H1 (cell line): ENCODE results near the gene SH2B3. TPM values are rescaled to one million over a fixed set of nuclear protein-coding genes. Genes with fewer than 3 reads are reported as not detected.

Source experiments
- CTCF ChIA-PET: fragments of 300-600 bp; sonication (Branson Sonifier 250); formaldehyde crosslinking; loops from one replicate; lab custom pipeline; 2021; ENCODE audit not compliant: partially characterized antibody; lab: Charles Lee
- POLR2A ChIA-PET: fragments of 300-600 bp; sonication (Branson Sonifier 250); formaldehyde crosslinking; loops from one replicate; lab custom pipeline; 2021; ENCODE audit warnings: inconsistent platforms; ENCODE audit not compliant: partially characterized antibody; lab: Charles Lee
- DNase-seq, 2 experiments: peaks; one replicate each; pipeline versions ENCODE4 v3.0.0 to v3.0.0-alpha.2; 2010 to 2022; ENCODE audit warnings: low spot score in 2 of 2, low read depth in 1 of 2, mixed read lengths in 1 of 2
- FAIRE-seq: peaks from 2 replicates; lab custom pipeline; 2011; peaks lifted over from hg19 to GRCh38; lab: Jason Lieb, UNC
- H2AFZ ChIP-seq: 2 replicates; pipeline ENCODE4 v1.8.1; 2012; ENCODE audit warnings: low read length, inconsistent platforms
- H2AK5ac ChIP-seq: 2 replicates; pipeline ENCODE4 v1.6.1; 2013; ENCODE audit warnings: low read depth, low read length
- H2BK120ac ChIP-seq: replicated peaks from 2 replicates; pipeline ENCODE3; 2013; ENCODE audit warnings: low read depth, low read length, inconsistent platforms
- H2BK12ac ChIP-seq: 2 replicates; pipeline ENCODE4 v1.6.1; 2013; ENCODE audit warnings: low read depth, low read length
- H2BK15ac ChIP-seq: 2 replicates; pipeline ENCODE4 v1.6.1; 2013; ENCODE audit warnings: low read length
- H2BK20ac ChIP-seq: 2 replicates; pipeline ENCODE4 v1.6.1; 2013; ENCODE audit warnings: low read length
- H2BK5ac ChIP-seq: 2 replicates; pipeline ENCODE4 v1.6.1; 2013; ENCODE audit warnings: low read depth, low read length
- H3K14ac ChIP-seq: 2 replicates; pipeline ENCODE4 v1.6.1; 2013; ENCODE audit warnings: inconsistent platforms; ENCODE audit not compliant: insufficient read length
- H3K18ac ChIP-seq: 2 replicates; pipeline ENCODE4 v1.6.1; 2013; ENCODE audit warnings: low read length; ENCODE audit errors: extremely low read depth
- H3K23ac ChIP-seq: 2 replicates; pipeline ENCODE4 v1.6.1; 2013; ENCODE audit warnings: inconsistent platforms; ENCODE audit not compliant: insufficient read length
- H3K23me2 ChIP-seq: 2 replicates; pipeline ENCODE4 v1.6.1; 2013; ENCODE audit warnings: low read depth, low read length
- H3K27ac ChIP-seq: 2 replicates; pipeline ENCODE4 v1.6.1; 2011; ENCODE audit warnings: low read depth, low read length, inconsistent platforms
- H3K27me3 ChIP-seq, 4 experiments: replicated peaks in 1 of 4; 1 replicate in 1 of 4; 2 replicates in 3 of 4; pipeline versions ENCODE4 v1.6.1 to v1.8.1; 2011 to 2013; ENCODE audit warnings: low read length in 3 of 4, mild to moderate bottlenecking in 3 of 4, inconsistent platforms in 2 of 4, mixed read lengths in 2 of 4, moderate library complexity in 1 of 4; ENCODE audit not compliant: control insufficient read depth in 3 of 4, insufficient read depth in 3 of 4; ENCODE audit errors: extremely low read depth in 1 of 4
- H3K36me3 ChIP-seq, 4 experiments: 2 replicates each; pipeline versions ENCODE4 v1.6.1 to v1.8.1; 2011 to 2013; ENCODE audit warnings: mild to moderate bottlenecking in 4 of 4, low read length in 3 of 4, moderate library complexity in 2 of 4, control low read depth in 1 of 4, inconsistent platforms in 1 of 4; ENCODE audit not compliant: insufficient read depth in 4 of 4, control insufficient read depth in 2 of 4
- H3K4ac ChIP-seq: replicated peaks from 2 replicates; pipeline ENCODE3; 2013; ENCODE audit warnings: low read length, low read depth, mixed read lengths, inconsistent platforms; ENCODE audit not compliant: insufficient read length
- H3K4me1 ChIP-seq, 4 experiments: replicated peaks in 1 of 4; 1 replicate in 1 of 4; 2 replicates in 3 of 4; pipeline versions ENCODE4 v1.6.1 to v1.8.1; 2011 to 2013; ENCODE audit warnings: low read length in 3 of 4, inconsistent platforms in 2 of 4, mixed read lengths in 1 of 4; ENCODE audit not compliant: insufficient read depth in 4 of 4, control insufficient read depth in 3 of 4
- H3K4me2 ChIP-seq, 2 experiments: 2 replicates each; pipeline versions ENCODE4 v1.6.1 to v1.8.1; 2011 to 2013; ENCODE audit warnings: low read depth in 2 of 2, low read length in 2 of 2, control low read depth in 1 of 2, inconsistent platforms in 1 of 2, mild to moderate bottlenecking in 1 of 2; ENCODE audit not compliant: insufficient read depth in 1 of 2
- H3K4me3 ChIP-seq, 4 experiments: fragments of 200-600, 300-600 bp in 1 of 4; sonication (generic), shearing (Covaris generic), sonication (Bioruptor Twin) in 1 of 4; 2 replicates each; pipeline versions ENCODE4 v1.5.1 to v1.8.1; 2011 to 2016; ENCODE audit warnings: low read length in 4 of 4, low read depth in 3 of 4, control low read depth in 2 of 4, inconsistent platforms in 2 of 4, mild to moderate bottlenecking in 2 of 4, mixed read lengths in 1 of 4, moderate library complexity in 1 of 4; ENCODE audit not compliant: insufficient read depth in 2 of 4; ENCODE audit errors: extremely low read depth in 1 of 4
- H3K56ac ChIP-seq: replicated peaks from 2 replicates; pipeline ENCODE3; 2013; ENCODE audit warnings: low read depth, mild to moderate bottlenecking, mixed read lengths, low read length, inconsistent platforms; ENCODE audit not compliant: insufficient read length
- H3K79me1 ChIP-seq: 2 replicates; pipeline ENCODE4 v1.6.1; 2013; ENCODE audit warnings: low read depth, low read length, control low read depth
- H3K79me2 ChIP-seq, 2 experiments: 2 replicates each; pipeline versions ENCODE4 v1.6.1 to v1.8.1; 2012 to 2013; ENCODE audit warnings: low read length in 2 of 2, mild to moderate bottlenecking in 2 of 2, inconsistent platforms in 1 of 2; ENCODE audit not compliant: insufficient read depth in 2 of 2, control insufficient read depth in 1 of 2
- H3K9ac ChIP-seq, 4 experiments: replicated peaks in 1 of 4; 1 replicate in 1 of 4; 2 replicates in 3 of 4; pipeline versions ENCODE4 v1.6.1 to v1.8.1; 2011 to 2013; ENCODE audit warnings: low read depth in 3 of 4, low read length in 3 of 4, control low read depth in 2 of 4, mild to moderate bottlenecking in 2 of 4, moderate library complexity in 2 of 4, inconsistent platforms in 1 of 4; ENCODE audit errors: extremely low read depth in 1 of 4
- H3K9me3 ChIP-seq, 2 experiments: 2 replicates each; pipeline versions ENCODE4 v1.6.1 to v1.8.1; 2012 to 2013; ENCODE audit warnings: mild to moderate bottlenecking in 2 of 2, moderate library complexity in 2 of 2, control low read depth in 1 of 2, inconsistent platforms in 1 of 2, low read depth in 1 of 2, low read length in 1 of 2, mixed read lengths in 1 of 2; ENCODE audit not compliant: insufficient read depth in 2 of 2
- H4K20me1 ChIP-seq, 2 experiments: replicated peaks in 1 of 2; 2 replicates each; pipeline versions ENCODE3 to v1.8.1; 2011 to 2013; ENCODE audit warnings: inconsistent platforms in 2 of 2, low read length in 2 of 2, mild to moderate bottlenecking in 1 of 2; ENCODE audit not compliant: insufficient read depth in 2 of 2, control insufficient read depth in 1 of 2
- H4K5ac ChIP-seq: 2 replicates; pipeline ENCODE4 v1.6.1; 2013; ENCODE audit warnings: low read length, low read depth, mixed read lengths, inconsistent platforms; ENCODE audit not compliant: insufficient read length
- H4K8ac ChIP-seq: 2 replicates; pipeline ENCODE4 v1.8.0; 2013; ENCODE audit warnings: mild to moderate bottlenecking, moderate library complexity, low read length, inconsistent platforms; ENCODE audit not compliant: insufficient read depth; ENCODE audit errors: extremely low read depth
- H4K91ac ChIP-seq: replicated peaks from 2 replicates; pipeline ENCODE3; 2013; ENCODE audit warnings: low read length, mixed read lengths, inconsistent platforms; ENCODE audit not compliant: insufficient read length
- CBX5 ChIP-seq: fragments of 300-800, 300-1000 bp; sonication (generic); IDR thresholded peaks from 2 replicates; pipeline ENCODE4 v1.7.1; 2016; ENCODE audit warnings: antibody characterized with exemption, low read length, low read depth
- CHD2 ChIP-seq: IDR thresholded peaks from 2 replicates; pipeline ENCODE4 v1.6.1; 2012; ENCODE audit warnings: low read length, improper control_type of control experiment
- CREB1 ChIP-seq: IDR thresholded peaks from 2 replicates; pipeline ENCODE4 v1.6.1; 2012; ENCODE audit warnings: inconsistent platforms
- E2F6 ChIP-seq: IDR thresholded peaks from 2 replicates; pipeline ENCODE4 v1.6.1; 2012; ENCODE audit warnings: inconsistent platforms
- EP300 ChIP-seq, 2 experiments: IDR thresholded peaks; 1 replicate in 1 of 2; 2 replicates in 1 of 2; pipeline ENCODE4 v1.6.1; 2011 to 2012; ENCODE audit warnings: low read depth in 2 of 2, low read length in 2 of 2, mild to moderate bottlenecking in 2 of 2, borderline replicate concordance in 1 of 2, inconsistent platforms in 1 of 2, moderate library complexity in 1 of 2
- JUND ChIP-seq: IDR thresholded peaks from 2 replicates; pipeline ENCODE4 v1.6.1; 2011; ENCODE audit warnings: mild to moderate bottlenecking, improper control_type of control experiment, low read length
- KDM1A ChIP-seq: fragments of 200-600, 300-600 bp; sonication (generic); IDR thresholded peaks from 2 replicates; pipeline ENCODE4 v1.7.1; 2016; ENCODE audit warnings: mild to moderate bottlenecking, low read length, borderline replicate concordance
- MAX ChIP-seq: IDR thresholded peaks from 2 replicates; pipeline ENCODE4 v1.6.1; 2012; ENCODE audit warnings: inconsistent platforms
- POU5F1 ChIP-seq: IDR thresholded peaks from 2 replicates; pipeline ENCODE4 v1.6.1; 2011; ENCODE audit warnings: low read depth, mild to moderate bottlenecking, low read length, moderate library complexity
- SIN3A ChIP-seq, 2 experiments: IDR thresholded peaks in 1 of 2; conservative IDR thresholded peaks in 1 of 2; 2 replicates each; pipeline ENCODE4 v1.6.1; 2011 to 2012; ENCODE audit warnings: low read length in 2 of 2, improper control_type of control experiment in 1 of 2, low read depth in 1 of 2, mild to moderate bottlenecking in 1 of 2
- SUZ12 ChIP-seq: fragments of 200-600 bp; sonication (generic); IDR thresholded peaks from 2 replicates; pipeline ENCODE4 v1.6.1; 2012; ENCODE audit warnings: mild to moderate bottlenecking, inconsistent platforms, low read length, moderate library complexity, mixed read lengths
- USF2 ChIP-seq: IDR thresholded peaks from 2 replicates; pipeline ENCODE4 v1.6.1; 2011; ENCODE audit warnings: low read length, improper control_type of control experiment
- WGBS, 2 experiments: shearing (Covaris generic) in 1 of 2; methylation state at CpG; one replicate each; pipeline versions ENCODE4 v1.1.6 to v1.1.7; 2013 to 2015; ENCODE audit warnings: low lambda C conversion rate in 2 of 2, mixed read lengths in 2 of 2, inconsistent platforms in 1 of 2, low coverage in 1 of 2, missing lambda C conversion rate in 1 of 2; ENCODE audit not compliant: insufficient replicate concordance in 2 of 2, insufficient coverage in 1 of 2, insufficient read length in 1 of 2; ENCODE audit errors: extremely low coverage in 1 of 2, missing lambda C conversion rate in 1 of 2; 5-methylcytosine and 5-hydroxymethylcytosine counted together
- polyA plus RNA-seq, 7 experiments: library from polyadenylated mRNA; depleted of rRNA in 3 of 7; stranded (reverse) in 5 of 7; unstranded in 2 of 7; fragments of >200 nt in 5 of 7; fragments of 200-250 nt in 2 of 7; gene quantifications; 1 replicate in 5 of 7; 2 replicates in 1 of 7; 4 replicates in 1 of 7; pipeline versions ENCODE4 v1.2.1 to v1.2.3, GENCODE V29; 2011 to 2013; ENCODE audit warnings: missing spikeins in 2 of 7, mixed read lengths in 2 of 7
- total RNA-seq: library from RNA; stranded (reverse); fragmentation: NEBNext Ultra II Directional; extraction: Animal tissue kit (Norgen Biotek cat#: 25700); gene quantifications from 2 replicates; pipeline ENCODE4 v1.2.1, GENCODE V29; 2021

SH2B3 gene
- total and polyA plus RNA-seq, 2 of the 8 experiments (the other 6 are each of a cell fraction or from before 2014, with no cell fraction given): 20.8 to 34.1 TPM

- Histone ChIP-seq H3K9ac (no peak overlapping the region), H3K27ac (no peak overlapping the region), H3K36me3 (peaks cover 0 to 18% (median 7%) of the 10 kb centered on the region in 4 experiments; a peak in 3 of 8 replicates), H2BK120ac (no peak overlapping the region), H3K18ac (no peak overlapping the region), H3K56ac (no peak overlapping the region), H3K4ac (no peak overlapping the region), H2AK5ac (no peak overlapping the region), H4K20me1 (peaks cover 9 to 15% of the 10 kb centered on the region in 2 experiments), H3K79me1 (peaks cover 11% of the 10 kb centered on the region; the same call in 1 of the 2 replicates), H3K23me2 (no peaks in the 10 kb centered on the region; the same call in 1 of the 2 replicates), H2AFZ (no peak overlapping the region), H2BK15ac (no peak overlapping the region), H3K4me3 (no peak overlapping the region), H3K9me3 (no peaks in the 10 kb centered on the region), H3K27me3 (no peaks in the 10 kb centered on the region), H2BK20ac (no peak overlapping the region), H3K79me2 (peaks cover 11 to 61% of the 10 kb centered on the region in 2 experiments; a peak in 3 of 4 replicates), H3K23ac (no peak overlapping the region), H4K5ac (no peak overlapping the region), H3K4me1 (peaks cover 6 to 19% (median 12%) of the 10 kb centered on the region in 4 experiments; a peak in 6 of 7 replicates), H3K4me2 (no peak overlapping the region), H4K8ac (no peak overlapping the region), H4K91ac (no peak overlapping the region), H3K14ac (no peak overlapping the region), H2BK12ac (no peak overlapping the region), H2BK5ac (no peak overlapping the region)
- ChIA-PET CTCF (interaction anchor here (1.0 to 11.1 kb wide), 5 partner anchors 13 to 115 kb away, joined by 3 to 189 read pairs (median 5); partner anchors contain the start of gene SH2B3), POLR2A (interaction anchor here (0.7 to 2.4 kb wide), 6 partner anchors 8 to 36 kb away, joined by 3 to 9 read pairs (median 5); partner anchors contain the start of gene SH2B3)
- FAIRE-seq: no peak
- no peak for DNase-seq
- 96% methylated on average over 30 of the region's 30 CpGs; no CpG with 5 or more reads in 1 of the 2 experiments for WGBS, 2 experiments
- no peak for TF ChIP-seq CBX5
- no peak for TF ChIP-seq SUZ12
- TF ChIP-seq JUND: no peak
- TF ChIP-seq E2F6: no peak
- TF ChIP-seq USF2: no peak
- TF ChIP-seq MAX: no peak
- TF ChIP-seq SIN3A (conservative IDR thresholded peaks at IDR 0.05 in 1 of 2, IDR thresholded peaks at IDR 0.05 in 1 of 2; ENCODE audit: low read depth in 1 of 2, low read length in 2 of 2): no peak
- no peak for TF ChIP-seq CREB1
- TF ChIP-seq CHD2: no peak
- TF ChIP-seq EP300 (IDR thresholded peaks at IDR 0.05; ENCODE audit: borderline replicate concordance in 1 of 2, low read depth in 2 of 2, low read length in 2 of 2): no peak
- no peak for TF ChIP-seq KDM1A
- no peak for TF ChIP-seq POU5F1
These were observed 12.8 kb downstream of the SH2B3 start for GRCh38 chr12:111418594-111418880.
